RWPE1 (cell line): ENCODE data around the gene SIRT5.

Experiments
- CTCF ChIA-PET: fragments of 350-600 bp; sonication (Branson Sonifier 250); formaldehyde crosslinking; extraction: SDS; loops from one replicate; lab custom pipeline; 2021; lab: Yijun Ruan, JAX
- POLR2A ChIA-PET: fragments of 400-600 bp; formaldehyde crosslinking; extraction: SDS; loops from one replicate; lab custom pipeline; 2020; ENCODE audit warnings: antibody characterized with exemption; ENCODE audit not compliant: low non-redundant PET; lab: Yijun Ruan, JAX
- DNase-seq: peaks from one replicate; pipeline ENCODE4 v3.0.0; 2012; ENCODE audit warnings: low spot score
- H3K27ac ChIP-seq: fragments of 450-650 bp; 2 replicates; pipeline ENCODE4 v1.5.1; 2017
- TF ChIP-seq, protein P1 (sequence below): fragments of 450-650 bp; conservative IDR thresholded peaks from 2 replicates; pipeline ENCODE4 v1.5.1; 2017; ENCODE audit warnings: low read depth, mild to moderate bottlenecking

Gene SIRT5

DNA sequence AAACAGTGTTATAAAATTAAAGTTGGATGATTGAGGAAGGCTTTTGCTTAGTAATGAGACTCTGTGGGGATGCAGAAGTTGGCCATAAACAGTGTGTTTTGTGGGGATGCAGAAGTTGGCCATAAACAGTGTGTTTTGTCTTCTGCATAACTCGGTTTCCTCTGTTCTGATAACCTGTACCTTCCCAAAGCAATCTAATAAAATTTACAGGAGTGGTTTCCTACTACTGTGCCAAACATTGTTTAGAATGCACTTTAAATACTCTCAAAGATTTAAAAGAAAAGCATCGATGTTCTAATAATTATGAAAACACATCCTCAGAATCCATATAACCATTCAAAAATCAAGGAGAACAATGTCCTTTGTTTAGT lies 36.9 kb upstream of the SIRT5 start:
- DNase-seq, result no peak
- TF ChIP-seq, protein P1, sequence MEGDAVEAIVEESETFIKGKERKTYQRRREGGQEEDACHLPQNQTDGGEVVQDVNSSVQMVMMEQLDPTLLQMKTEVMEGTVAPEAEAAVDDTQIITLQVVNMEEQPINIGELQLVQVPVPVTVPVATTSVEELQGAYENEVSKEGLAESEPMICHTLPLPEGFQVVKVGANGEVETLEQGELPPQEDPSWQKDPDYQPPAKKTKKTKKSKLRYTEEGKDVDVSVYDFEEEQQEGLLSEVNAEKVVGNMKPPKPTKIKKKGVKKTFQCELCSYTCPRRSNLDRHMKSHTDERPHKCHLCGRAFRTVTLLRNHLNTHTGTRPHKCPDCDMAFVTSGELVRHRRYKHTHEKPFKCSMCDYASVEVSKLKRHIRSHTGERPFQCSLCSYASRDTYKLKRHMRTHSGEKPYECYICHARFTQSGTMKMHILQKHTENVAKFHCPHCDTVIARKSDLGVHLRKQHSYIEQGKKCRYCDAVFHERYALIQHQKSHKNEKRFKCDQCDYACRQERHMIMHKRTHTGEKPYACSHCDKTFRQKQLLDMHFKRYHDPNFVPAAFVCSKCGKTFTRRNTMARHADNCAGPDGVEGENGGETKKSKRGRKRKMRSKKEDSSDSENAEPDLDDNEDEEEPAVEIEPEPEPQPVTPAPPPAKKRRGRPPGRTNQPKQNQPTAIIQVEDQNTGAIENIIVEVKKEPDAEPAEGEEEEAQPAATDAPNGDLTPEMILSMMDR, result no peak
- no peak overlapping the region for H3K27ac ChIP-seq
- POLR2A ChIA-PET, result no interaction called here
- CTCF ChIA-PET, result interaction anchor here (0.5 to 1.6 kb wide), 4 partner anchors 68 to 200 kb away, joined by 3 to 9 read pairs (median 6); no protein-coding TSS in a partner anchor

DNA sequence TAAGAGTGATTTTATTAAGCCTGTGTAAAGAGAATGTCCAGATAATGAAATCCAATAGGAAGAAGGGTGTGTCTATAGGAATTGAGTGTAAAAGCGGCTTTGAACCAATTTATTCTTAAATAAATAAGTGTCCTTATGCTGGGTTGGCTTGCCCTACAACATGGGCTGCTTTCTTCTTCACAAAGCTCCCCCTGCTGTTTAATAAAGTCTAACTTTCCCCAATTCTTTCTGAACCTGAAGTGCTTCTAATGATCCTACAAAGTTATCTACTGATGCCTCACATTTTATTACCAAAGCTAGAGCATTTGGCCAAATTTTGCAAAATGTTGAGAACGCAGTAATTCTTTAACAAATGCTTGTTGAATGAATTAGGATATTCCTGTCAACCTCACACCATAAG lies 36.3 kb upstream of the SIRT5 start:
- H3K27ac ChIP-seq, result no peak overlapping the region
- ChIA-PET CTCF (interaction anchor here (0.6 to 1.6 kb wide), 7 partner anchors 11 to 795 kb away, joined by 3 to 9 read pairs (median 4); partner anchors contain the start of gene NOL7), POLR2A (no interaction called here)
- peak; percentile 70 for DNase-seq
- TF ChIP-seq, protein P1, result peak; percentile 32

DNA sequence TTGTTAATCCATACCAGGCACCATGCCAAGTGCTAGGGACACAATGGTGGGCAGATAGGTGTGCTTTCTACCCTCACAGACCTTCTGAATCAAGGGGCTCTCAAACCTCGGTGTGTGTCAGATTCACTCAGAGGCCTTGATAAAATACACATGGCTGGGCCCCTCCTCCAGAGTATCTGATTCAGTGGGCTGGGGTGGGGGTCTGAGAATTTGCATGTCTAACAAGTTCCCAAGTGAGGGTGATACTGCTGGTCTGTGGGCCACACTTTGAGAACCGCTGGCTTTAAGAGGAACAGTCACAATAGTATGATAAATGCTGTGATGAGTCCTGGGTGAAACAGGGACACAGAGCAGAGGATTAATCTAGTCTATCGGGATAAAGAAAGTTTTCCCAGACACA lies 35.8 kb upstream of the SIRT5 start:
- TF ChIP-seq, protein P1, result no peak
- no peak for DNase-seq
- POLR2A ChIA-PET, result no interaction called here
- CTCF ChIA-PET, result interaction anchor here (0.6 to 1.6 kb wide), 6 partner anchors 12 to 795 kb away, joined by 3 to 9 read pairs (median 4); partner anchors contain the start of gene NOL7
- H3K27ac ChIP-seq, result no peak overlapping the region

DNA sequence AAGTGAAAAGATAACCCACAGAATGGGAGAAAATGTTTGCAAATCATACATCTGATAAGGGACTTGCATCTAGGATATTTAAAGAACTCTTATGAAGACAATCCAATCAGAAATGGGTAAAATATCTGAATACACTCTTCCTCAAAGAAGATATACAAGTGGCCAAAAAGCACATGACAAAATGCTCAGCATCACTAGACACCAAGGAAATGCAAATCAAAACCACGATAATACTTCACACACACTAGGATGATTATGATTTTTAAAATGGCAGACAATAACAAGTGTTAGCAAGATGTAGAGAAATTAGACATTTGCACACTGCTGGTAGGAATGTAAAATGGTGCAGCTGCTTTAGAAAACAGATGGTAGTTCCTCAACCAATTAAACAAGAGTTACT lies 34.8 kb upstream of the SIRT5 start:
- TF ChIP-seq, protein P1, result no peak
- CTCF ChIA-PET, result interaction anchor here (0.6 kb wide), 1 partner anchor 54 kb away, joined by 3 read pairs; no protein-coding TSS in a partner anchor
- H3K27ac ChIP-seq, result no peak overlapping the region
- POLR2A ChIA-PET, result no interaction called here
- DNase-seq, result no peak

DNA sequence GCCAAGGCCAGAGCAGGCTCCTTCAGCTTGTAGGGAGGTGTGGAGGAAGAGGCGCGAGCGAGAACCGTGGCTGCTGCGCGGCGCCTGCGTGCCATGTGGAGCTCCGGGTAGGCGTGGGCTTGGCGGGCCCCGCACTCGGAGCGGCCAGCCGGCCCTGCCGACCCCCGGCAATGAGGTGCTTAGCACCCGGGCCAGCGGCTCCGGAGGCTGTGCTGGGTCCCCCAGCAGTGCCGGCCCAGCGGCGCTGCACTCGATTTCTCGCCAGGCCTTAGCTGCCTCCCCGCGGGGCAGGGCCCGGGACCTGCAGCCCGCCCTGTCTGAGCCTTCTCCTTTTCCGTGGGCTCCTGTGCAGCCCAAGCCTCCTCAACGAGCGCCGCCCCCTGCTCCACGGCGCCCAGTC lies 32.9 kb upstream of the SIRT5 start:
- TF ChIP-seq, protein P1, result no peak
- DNase-seq, result no peak
- H3K27ac ChIP-seq, result no peak overlapping the region
- ChIA-PET CTCF (no interaction called here), POLR2A (no interaction called here)

DNA sequence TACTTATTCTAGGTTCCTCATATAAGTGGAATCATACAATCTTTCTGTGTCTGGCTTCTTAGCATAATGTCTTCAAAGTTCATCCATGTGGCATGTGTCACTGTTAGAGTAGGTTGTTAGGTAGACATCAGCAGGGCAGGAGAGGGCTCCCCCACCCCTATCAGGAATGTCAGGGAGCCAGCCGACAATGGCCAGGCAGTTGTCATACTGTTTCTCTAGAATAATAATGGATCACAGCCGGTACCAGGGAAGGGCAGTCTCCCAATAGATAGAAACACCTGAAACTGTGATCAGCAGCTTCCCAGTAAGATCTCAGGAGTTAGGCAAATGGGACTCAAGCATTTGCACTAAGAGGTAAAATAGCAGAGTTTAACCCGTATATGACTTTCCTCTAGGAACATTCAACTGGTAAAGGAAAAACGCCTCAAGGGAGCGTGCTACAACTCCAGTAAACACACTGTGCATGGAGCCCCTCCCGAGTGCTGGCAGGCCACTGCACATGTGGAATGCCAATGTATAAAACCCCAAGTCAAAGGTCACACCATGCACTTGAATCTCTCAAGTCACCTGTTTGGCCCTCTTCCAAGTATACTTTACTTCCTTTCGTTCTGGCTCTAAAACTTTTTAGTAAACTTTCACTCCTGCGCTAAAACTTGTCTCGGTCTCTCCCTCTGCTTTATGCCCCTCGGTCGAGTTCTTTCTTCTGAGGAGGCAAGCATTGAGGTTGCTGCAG lies 29.8 kb upstream of the SIRT5 start:
- TF ChIP-seq, protein P1, result no peak
- H3K27ac ChIP-seq, result no peak overlapping the region
- ChIA-PET POLR2A (no interaction called here), CTCF (no interaction called here)
- no peak for DNase-seq
